HG03066 (cell line): ENCODE measurements around the gene GABBR2.

Experiments
- ATAC-seq: cut with Tn5 transposase; IDR thresholded peaks from one replicate; pipeline ENCODE4 v1.9.1; 2021; ENCODE audit warnings: low read depth; ENCODE audit not compliant: unreplicated experiment

The GABBR2 gene

GRCh38 chr9:98456156-98456613 lies 252.6 kb downstream of the GABBR2 start:
- no peak for ATAC-seq

- no peak for ATAC-seq
Measured at GRCh38 chr9:98455256-98456155, 253.2 kb downstream of the GABBR2 start.

- no peak for ATAC-seq
Measured at GRCh38 chr9:98453589-98454311, 255.0 kb downstream of the GABBR2 start.

GRCh38 chr9:98451576-98451975 lies 257.2 kb downstream of the GABBR2 start:
- no peak for ATAC-seq

- ATAC-seq, result no peak
Measured at GRCh38 chr9:98450496-98450895, 258.2 kb downstream of the GABBR2 start.

- ATAC-seq, result no peak
Measured at GRCh38 chr9:98449871-98450270, 258.9 kb downstream of the GABBR2 start.

GRCh38 chr9:98445576-98445975 lies 263.2 kb downstream of the GABBR2 start:
- no peak for ATAC-seq

GRCh38 chr9:98444601-98445000 lies 264.1 kb downstream of the GABBR2 start:
- ATAC-seq, result no peak

GRCh38 chr9:98442541-98442940 lies 266.2 kb downstream of the GABBR2 start:
- ATAC-seq, result no peak

- no peak for ATAC-seq
Measured at GRCh38 chr9:98442114-98442513, 266.6 kb downstream of the GABBR2 start.

- no peak for ATAC-seq
Measured at GRCh38 chr9:98438666-98439065, 270.1 kb downstream of the GABBR2 start.

GRCh38 chr9:98437458-98438034 lies 271.2 kb downstream of the GABBR2 start:
- ATAC-seq, result no peak

- ATAC-seq, result no peak
Measured at GRCh38 chr9:98432960-98433359, 275.8 kb downstream of the GABBR2 start.

- ATAC-seq, result no peak
Measured at GRCh38 chr9:98432134-98432533, 276.6 kb downstream of the GABBR2 start.

- ATAC-seq, result no peak
Measured at GRCh38 chr9:98430535-98431292, 278.0 kb downstream of the GABBR2 start.

- no peak for ATAC-seq
Measured at GRCh38 chr9:98429613-98430012, 279.1 kb downstream of the GABBR2 start.

- ATAC-seq, result no peak
Measured at GRCh38 chr9:98428454-98428853, 280.3 kb downstream of the GABBR2 start.

- ATAC-seq, result no peak
Measured at GRCh38 chr9:98427491-98427890, 281.2 kb downstream of the GABBR2 start.

- no peak for ATAC-seq
Measured at GRCh38 chr9:98425079-98425478, 283.7 kb downstream of the GABBR2 start.

GRCh38 chr9:98419260-98419603 lies 289.5 kb downstream of the GABBR2 start:
- ATAC-seq, result no peak
